GM21526 (cell line): ENCODE measurements around the gene SCAANT1.

ENCODE experiments used
- ATAC-seq: cut with Tn5 transposase; IDR thresholded peaks from one replicate; pipeline ENCODE4 v1.9.1; 2021; ENCODE audit warnings: moderate library complexity; ENCODE audit not compliant: unreplicated experiment, low FRiP score

The SCAANT1 gene

GRCh38 chr3:63934041-63934866 is 22.1 kb upstream of the SCAANT1 start:
- no peak for ATAC-seq

GRCh38 chr3:63933459-63933858 is 21.3 kb upstream of the SCAANT1 start:
- peak; percentile 69 for ATAC-seq

DNA sequence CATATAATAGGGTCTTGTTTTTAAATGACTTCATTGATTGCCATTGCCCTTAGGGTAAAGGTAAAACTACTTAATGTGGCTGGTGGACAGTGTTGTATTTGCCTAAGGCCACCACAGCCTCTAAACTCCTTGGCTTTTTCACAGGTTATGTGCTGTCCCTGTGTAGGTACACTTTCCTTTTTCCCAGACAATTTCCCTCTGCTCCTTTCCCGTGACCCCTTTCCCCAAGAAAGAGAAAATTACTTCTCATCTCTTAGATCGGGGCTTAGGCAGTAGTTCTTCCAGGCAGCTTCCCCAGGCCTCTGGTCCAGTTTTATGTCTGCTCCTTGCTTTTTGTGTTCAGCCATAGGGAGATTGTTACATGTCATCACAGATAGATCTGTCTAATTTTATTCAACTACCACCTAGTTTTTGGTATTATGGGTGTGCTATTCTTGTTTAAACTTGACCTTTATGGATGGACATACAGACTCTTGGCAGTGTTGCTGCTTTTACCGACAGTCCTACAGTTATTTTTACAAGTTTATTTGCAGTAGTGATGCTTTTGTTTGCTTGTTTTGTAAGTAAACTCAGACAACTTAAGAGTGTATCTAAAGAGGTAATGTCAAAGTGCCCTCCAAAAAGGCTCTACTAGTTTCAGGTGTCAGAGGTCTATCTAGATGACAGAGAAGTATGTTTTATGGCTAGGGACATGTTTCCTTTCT is 20.5 kb upstream of the SCAANT1 start:
- no peak for ATAC-seq

DNA sequence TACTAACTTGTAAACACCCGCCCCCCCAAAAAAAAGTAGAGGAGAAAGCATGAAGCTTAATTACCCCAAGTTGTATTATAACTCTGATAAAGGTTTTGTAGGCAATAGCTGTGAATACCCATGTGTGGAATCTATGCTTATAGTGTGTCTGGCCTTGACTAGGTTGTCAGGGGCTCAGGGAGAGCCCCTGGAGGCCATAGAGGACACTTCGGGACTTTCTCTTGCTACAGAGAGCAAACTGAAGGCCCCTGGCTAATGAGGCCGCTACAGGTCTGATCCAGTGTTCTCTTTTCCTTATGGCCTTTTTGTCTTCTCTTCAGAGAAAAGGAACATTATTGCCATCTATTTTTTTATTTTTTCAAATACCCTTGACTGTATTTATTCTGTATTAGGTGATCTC is 19.1 kb upstream of the SCAANT1 start:
- no peak for ATAC-seq

GRCh38 chr3:63927422-63928280 is 15.5 kb upstream of the SCAANT1 start:
- ATAC-seq, result peak; percentile 83

DNA sequence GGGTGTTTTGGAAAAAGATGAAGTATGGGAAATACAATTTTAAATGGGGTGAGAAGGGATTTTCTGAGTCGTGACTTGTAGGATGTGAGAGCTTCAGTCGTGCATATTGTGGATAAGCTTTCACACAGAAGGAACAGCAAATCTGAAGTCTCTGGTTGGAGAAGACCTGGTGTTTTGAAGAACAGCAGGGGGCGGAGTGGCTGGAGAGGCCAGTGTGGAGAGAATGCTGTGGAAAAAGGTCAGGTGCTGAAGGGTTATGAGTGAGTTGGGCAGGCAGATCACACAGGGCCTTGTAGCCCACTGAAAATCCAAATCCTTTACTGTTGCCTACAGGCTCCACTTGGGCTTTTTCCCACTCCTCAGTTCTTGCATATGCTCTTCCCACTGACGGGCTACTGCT is 14.1 kb upstream of the SCAANT1 start:
- ATAC-seq, result no peak

- no peak for ATAC-seq
Measured at GRCh38 chr3:63922491-63923199, 10.5 kb upstream of the SCAANT1 start.

DNA sequence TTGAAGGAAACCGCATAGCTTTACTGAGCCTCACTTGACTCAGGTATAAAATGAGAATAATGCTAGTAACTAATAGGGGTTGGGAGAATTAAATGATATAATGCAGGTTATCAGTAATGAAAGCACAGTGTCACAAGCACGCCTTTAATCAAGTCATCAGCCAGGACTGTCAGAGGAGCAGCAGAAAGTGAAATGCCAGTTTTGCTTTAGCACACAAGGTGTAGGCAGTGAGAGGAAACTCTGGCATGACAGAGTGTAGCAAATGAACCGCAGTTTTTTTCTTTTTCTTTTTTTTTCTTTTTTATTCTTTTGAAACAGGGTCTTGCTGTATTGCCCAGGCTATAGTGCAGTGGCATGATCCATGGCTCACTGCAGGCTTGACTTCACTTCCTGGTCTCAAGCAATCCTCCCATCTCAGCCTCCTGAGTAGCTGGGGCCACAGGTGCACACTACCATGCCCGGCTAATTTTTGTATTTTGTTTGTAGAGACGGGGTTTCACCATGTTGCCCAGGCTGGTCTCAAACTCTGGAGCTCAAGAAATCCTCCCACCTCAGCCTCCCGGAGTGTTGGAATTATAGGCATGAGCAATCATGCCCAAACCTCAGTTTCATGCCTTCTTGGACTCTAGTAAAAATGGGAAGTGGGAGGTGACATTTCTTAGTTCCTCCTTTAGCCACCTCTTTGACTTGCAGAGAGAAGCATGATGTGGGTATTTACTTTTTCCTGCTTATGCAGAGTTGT is 9.7 kb upstream of the SCAANT1 start:
- ATAC-seq, result peak; percentile 88

DNA sequence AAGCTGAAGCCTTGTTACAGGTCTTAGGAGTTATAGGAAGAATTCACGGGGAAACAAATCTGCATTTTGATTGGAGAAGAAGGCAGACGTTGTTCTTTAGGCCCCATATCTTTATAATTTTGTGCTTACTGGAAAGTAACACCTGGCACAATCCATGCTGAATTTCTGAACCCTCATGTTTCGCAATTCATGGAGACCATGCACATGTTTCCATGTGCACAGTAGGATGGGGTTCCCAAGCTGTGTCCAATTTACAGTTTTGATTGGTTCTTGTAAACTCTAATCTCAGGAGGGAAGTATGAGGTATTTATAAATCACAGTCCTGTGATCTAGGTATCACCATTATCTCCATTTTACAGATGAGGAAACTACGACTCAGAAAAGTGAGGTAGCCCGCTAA is 7.8 kb upstream of the SCAANT1 start:
- ATAC-seq, result no peak

- ATAC-seq, result no peak
Measured at GRCh38 chr3:63918321-63918720, 6.1 kb upstream of the SCAANT1 start.

GRCh38 chr3:63914312-63914711 is 2.1 kb upstream of the SCAANT1 start:
- ATAC-seq, result no peak

DNA sequence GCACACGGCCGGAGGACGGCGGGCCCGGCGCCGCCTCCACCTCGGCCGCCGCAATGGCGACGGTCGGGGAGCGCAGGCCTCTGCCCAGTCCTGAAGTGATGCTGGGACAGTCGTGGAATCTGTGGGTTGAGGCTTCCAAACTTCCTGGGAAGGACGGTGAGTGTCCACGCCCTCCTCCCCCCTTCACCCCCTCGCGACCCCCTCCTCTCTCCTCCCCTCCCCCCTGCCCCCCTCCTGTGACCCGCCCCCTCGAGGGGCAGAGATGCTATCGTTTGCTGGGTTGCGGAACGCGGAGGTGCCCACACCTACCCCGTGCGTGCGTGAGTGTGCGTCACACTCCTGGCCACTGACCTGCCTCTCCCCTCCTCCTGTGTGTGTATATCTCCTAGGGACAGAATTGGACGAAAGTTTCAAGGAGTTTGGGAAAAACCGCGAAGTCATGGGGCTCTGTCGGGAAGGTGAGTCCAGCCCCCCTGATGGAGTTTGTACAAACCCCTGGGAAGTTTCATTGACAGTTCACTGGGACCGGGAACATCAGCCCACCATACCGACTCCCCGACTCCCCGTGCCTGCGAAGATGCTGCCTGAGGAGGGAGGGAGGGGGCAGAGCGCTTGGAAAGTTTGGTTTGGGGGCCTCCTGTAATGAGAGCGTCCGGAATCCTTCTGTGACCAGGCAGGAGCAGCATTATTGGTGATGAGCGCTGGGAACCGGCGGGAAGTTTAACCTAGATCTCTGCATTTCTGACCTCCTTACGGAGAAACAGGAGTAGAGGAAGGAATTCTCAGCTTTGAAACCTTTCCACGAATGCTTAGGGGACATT is 795 bp upstream of the SCAANT1 start:
- ATAC-seq, result no peak

GRCh38 chr3:63911509-63911872 is 692 bp downstream of the SCAANT1 start:
- ATAC-seq, result no peak

GRCh38 chr3:63910891-63911290 is 1.3 kb downstream of the SCAANT1 start:
- ATAC-seq, result no peak

DNA sequence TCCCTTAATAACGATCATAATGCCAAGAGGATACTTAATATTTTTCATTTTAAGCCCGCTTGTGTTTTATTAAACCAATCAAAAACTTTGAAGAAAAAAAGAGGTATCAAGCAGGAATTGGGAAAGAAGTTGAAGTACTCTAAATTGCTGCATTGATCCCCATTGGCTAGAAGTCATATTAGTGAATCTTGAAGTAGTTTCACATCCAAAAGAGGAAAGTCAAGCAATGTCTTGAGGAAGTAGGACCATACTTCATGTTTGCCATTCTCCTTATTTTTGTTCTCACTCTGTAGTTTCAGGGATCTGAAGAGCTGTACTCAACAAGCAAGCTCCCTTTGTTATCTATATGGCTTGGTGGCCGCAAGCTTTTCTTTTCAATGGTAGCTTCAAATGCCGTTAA is 2.2 kb downstream of the SCAANT1 start:
- no peak for ATAC-seq

DNA sequence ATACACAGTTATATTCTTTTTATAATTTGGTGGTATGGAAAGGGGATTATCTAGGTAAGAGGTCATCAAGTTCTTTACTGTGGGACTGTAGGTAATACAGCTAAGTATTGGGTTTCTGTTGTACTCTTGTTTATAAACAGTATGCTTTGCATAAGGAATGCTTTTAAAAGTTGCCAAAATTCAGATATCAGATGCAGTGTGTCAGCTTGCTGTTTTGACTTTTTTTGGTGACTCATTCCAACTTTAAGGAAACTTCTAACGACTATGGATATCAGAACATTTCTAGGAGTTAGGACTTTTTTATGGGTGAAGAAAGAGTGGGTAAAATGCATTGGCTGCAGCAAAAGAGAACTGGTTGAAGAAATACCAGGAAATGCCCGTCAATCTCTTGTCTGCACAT is 2.8 kb downstream of the SCAANT1 start:
- no peak for ATAC-seq

DNA sequence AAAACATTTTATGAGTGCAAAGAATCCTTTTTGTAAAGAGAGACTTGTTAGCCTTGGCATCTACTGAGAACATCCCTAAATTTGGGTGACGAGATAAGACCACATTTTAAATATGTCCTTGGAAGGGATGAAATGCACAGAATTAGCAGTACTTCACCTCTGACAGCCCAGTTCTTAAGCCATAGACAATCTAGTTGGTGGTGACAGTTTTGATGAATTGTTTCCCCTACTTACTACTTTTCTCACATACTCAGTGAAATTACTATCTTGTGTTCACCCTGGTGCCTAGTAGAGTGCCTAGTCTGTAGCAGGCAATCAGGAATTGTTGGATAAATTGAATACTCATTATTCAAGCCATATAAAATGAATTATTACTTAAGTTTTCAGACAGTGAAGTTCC is 3.4 kb downstream of the SCAANT1 start:
- no peak for ATAC-seq

DNA sequence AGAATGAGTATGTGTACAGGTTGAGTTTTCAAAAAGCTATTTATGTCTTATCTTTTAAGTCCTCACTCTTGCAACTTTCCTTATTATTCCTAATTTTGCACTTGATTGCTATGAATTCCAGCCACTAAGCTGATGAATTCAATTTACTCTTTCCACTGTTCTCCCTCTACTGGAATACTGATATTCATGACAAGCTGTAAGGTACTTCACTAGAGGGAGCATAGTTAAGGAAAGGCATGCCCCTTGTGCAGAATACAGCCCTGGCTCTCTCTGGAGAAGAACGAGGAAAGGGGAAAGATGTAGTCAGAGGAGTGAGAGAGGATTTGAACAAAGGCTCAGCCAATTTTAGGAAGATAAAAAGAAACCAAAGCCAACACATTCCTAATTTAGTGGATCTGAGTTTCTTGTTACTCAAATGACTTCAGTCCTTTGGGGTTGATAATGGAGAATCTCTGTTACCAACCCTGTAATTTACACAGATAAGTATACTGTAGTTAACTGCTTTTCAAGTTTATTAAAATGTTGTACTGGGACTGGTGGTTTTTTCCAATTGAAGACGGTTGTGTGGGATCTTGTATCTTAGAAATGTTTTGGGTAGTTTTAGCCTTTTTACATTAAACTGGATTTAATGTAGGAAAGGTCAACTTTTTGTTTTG is 4.0 kb downstream of the SCAANT1 start:
- no peak for ATAC-seq
